Ishikawa (cell line): ENCODE measurements around the gene ULBP2.

Source experiments
- CEBPB ChIP-seq: IDR thresholded peaks from 2 replicates; pipeline ENCODE4 v1.6.1; 2012
- CREB1 ChIP-seq: IDR thresholded peaks from 2 replicates; pipeline ENCODE4 v1.6.1; 2012; ENCODE audit warnings: low read depth
- EGR1 ChIP-seq: IDR thresholded peaks from 2 replicates; pipeline ENCODE4 v1.6.1; 2012
- EP300 ChIP-seq: IDR thresholded peaks from 2 replicates; pipeline ENCODE4 v1.6.1; 2012; ENCODE audit warnings: borderline replicate concordance
- FOXM1 ChIP-seq: IDR thresholded peaks from 2 replicates; pipeline ENCODE4 v1.6.1; 2012; ENCODE audit warnings: low read depth, borderline replicate concordance
- NFIC ChIP-seq: IDR thresholded peaks from 2 replicates; pipeline ENCODE4 v1.6.1; 2012
- RAD21 ChIP-seq: IDR thresholded peaks from 2 replicates; pipeline ENCODE4 v1.6.1; 2012; ENCODE audit warnings: low read depth
- TAF1 ChIP-seq: IDR thresholded peaks from 2 replicates; pipeline ENCODE4 v1.6.1; 2012; ENCODE audit warnings: low read depth, mild to moderate bottlenecking
- TCF12 ChIP-seq: IDR thresholded peaks from 2 replicates; pipeline ENCODE4 v1.6.1; 2012; ENCODE audit warnings: low read depth
- TEAD4 ChIP-seq: IDR thresholded peaks from 2 replicates; pipeline ENCODE4 v1.6.1; 2012
- YY1 ChIP-seq: IDR thresholded peaks from 2 replicates; pipeline ENCODE4 v1.6.1; 2012; ENCODE audit warnings: low read depth
- ZBTB7A ChIP-seq: IDR thresholded peaks from 2 replicates; pipeline ENCODE4 v1.6.1; 2012; ENCODE audit warnings: low read depth
- TF ChIP-seq, protein P1 (sequence below): IDR thresholded peaks from 2 replicates; pipeline ENCODE4 v1.6.1; 2012
- TF ChIP-seq, protein P2 (sequence below): IDR thresholded peaks from 2 replicates; pipeline ENCODE4 v1.6.1; 2012
- TF ChIP-seq, protein P3 (sequence below): IDR thresholded peaks from 2 replicates; pipeline ENCODE4 v1.6.1; 2012; ENCODE audit warnings: low read depth, mild to moderate bottlenecking

Gene ULBP2

DNA sequence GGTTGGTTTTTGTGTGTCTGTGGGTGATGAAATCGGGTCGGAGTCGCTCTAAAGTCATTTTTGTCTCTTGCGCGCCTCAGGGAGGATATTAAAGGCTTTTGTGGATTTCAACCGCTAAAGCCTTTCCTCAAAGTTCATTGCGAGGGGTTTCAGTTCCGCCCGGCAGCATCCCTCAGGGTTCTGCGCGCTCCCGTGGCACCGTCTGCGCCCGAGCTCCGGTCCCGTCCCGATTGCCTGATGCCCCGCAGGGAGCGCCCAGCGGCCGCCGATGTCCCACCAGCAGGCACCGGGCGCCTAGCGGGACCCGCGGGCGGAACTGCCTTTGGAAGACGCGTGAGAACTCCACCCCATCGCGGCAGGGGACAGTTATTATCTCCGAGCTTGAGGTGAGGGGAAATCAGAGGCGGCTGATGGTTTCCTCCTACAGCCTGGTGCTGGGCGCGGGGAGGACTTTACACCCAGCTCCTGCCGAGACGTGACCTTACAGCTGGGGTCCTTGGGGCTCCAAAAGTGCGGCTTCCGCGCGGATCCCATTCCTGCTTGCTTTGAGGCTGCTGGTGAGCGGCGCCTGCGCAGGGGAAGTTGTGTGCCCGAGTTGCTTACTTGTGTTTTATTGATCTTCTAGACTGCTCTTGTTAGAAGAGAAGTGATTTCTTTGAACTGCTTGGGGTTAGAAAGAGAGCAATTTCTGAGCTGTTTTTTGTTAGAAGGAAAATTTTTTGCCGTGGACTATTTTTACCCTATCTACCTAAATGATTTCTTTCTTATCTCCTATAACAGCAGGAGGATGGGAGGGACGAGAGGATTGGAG, 49.1 kb downstream of the ULBP2 start:
- TF ChIP-seq ZBTB7A: peak; percentile 58
- TF ChIP-seq NFIC: no peak
- no peak for TF ChIP-seq CEBPB

DNA sequence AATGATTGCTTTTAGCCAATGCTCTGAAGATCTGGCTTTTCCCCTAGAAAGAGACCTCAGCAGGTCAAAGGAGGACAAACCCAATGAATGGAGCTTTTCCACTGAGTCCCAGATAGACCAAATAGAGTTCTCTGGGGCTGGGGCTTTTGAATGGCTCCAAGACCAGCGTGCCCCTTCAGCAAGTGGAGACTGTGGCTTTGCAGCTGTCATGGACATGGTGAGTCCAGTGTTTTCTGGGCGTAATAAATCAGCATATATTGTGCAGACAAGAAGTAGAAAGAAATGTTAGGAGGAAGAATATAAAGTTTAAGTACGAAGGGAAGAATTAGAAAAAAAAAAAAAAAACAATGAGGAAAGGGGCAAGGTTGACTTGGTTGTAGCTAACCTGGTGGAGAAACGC, 50.0 kb downstream of the ULBP2 start:
- TF ChIP-seq ZBTB7A (no peak), TEAD4 (no peak), CREB1 (no peak), EP300 (no peak), YY1 (no peak), TCF12 (no peak), FOXM1 (no peak), NFIC (no peak), EGR1 (no peak), RAD21 (no peak), TAF1 (no peak), CEBPB (no peak)
- TF ChIP-seq, protein P1, sequence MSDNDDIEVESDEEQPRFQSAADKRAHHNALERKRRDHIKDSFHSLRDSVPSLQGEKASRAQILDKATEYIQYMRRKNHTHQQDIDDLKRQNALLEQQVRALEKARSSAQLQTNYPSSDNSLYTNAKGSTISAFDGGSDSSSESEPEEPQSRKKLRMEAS: no peak
- TF ChIP-seq, protein P2, sequence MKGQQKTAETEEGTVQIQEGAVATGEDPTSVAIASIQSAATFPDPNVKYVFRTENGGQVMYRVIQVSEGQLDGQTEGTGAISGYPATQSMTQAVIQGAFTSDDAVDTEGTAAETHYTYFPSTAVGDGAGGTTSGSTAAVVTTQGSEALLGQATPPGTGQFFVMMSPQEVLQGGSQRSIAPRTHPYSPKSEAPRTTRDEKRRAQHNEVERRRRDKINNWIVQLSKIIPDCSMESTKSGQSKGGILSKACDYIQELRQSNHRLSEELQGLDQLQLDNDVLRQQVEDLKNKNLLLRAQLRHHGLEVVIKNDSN: no peak

DNA sequence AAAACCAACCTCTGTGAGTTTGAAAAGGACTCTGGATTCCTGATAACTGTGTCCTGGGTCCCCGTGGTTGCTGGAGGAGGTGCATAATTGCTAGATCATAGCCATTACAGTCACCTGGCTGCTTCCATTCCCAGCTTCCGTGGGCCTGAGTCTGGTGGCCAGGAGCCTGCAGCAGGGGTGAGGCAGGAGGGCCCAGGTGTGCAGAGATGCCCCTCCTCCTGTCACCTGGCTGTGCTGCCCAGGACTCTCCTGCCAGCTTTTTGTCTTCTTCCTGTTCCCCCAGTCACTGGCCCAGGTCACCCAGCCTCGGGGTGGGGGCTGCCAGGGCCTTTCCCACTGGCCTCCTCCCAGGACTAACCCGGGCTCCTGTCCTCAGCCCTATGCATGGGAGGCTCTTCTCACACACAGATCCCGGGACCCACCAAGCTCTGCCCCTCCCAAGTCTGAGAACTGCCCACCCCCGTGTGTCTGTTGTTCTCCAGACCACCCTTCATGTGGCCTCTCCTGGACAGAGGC, 53.5 kb downstream of the ULBP2 start:
- TF ChIP-seq EGR1 (no peak), EP300 (no peak), TAF1 (no peak)

DNA sequence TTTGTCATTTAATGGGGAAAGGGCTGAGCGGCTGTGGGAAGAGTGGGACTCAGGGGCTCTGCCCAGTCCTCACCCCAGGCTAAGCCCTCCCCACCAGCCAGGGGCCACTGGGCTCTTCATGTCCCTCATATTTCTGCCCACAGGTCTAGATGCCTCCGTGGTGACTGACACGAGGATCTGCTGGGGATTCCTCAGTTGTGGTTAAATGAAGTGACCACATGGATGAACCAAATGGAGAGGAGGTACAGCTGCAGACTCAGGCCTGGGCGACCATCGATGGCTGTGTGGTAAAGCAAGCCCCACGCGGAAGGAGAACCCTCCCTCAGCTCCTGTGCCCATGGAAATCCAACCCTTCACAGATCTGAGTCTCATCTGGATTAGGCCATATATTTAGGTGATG, 54.2 kb downstream of the ULBP2 start:
- TF ChIP-seq, protein P1: no peak
- TF ChIP-seq EP300 (no peak), ZBTB7A (no peak), FOXM1 (no peak), CEBPB (no peak), TCF12 (no peak), YY1 (no peak), TEAD4 (no peak), NFIC (no peak), EGR1 (no peak)
- TF ChIP-seq, protein P3, sequence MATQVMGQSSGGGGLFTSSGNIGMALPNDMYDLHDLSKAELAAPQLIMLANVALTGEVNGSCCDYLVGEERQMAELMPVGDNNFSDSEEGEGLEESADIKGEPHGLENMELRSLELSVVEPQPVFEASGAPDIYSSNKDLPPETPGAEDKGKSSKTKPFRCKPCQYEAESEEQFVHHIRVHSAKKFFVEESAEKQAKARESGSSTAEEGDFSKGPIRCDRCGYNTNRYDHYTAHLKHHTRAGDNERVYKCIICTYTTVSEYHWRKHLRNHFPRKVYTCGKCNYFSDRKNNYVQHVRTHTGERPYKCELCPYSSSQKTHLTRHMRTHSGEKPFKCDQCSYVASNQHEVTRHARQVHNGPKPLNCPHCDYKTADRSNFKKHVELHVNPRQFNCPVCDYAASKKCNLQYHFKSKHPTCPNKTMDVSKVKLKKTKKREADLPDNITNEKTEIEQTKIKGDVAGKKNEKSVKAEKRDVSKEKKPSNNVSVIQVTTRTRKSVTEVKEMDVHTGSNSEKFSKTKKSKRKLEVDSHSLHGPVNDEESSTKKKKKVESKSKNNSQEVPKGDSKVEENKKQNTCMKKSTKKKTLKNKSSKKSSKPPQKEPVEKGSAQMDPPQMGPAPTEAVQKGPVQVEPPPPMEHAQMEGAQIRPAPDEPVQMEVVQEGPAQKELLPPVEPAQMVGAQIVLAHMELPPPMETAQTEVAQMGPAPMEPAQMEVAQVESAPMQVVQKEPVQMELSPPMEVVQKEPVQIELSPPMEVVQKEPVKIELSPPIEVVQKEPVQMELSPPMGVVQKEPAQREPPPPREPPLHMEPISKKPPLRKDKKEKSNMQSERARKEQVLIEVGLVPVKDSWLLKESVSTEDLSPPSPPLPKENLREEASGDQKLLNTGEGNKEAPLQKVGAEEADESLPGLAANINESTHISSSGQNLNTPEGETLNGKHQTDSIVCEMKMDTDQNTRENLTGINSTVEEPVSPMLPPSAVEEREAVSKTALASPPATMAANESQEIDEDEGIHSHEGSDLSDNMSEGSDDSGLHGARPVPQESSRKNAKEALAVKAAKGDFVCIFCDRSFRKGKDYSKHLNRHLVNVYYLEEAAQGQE: no peak
- TF ChIP-seq, protein P2: no peak
